Posterior cingulate gyrus (tissue), 11 donors: ENCODE results near the gene ACER3.
"Not testable (repeated sequence)": the region's sequence is repeated elsewhere in the genome, so short reads cannot be mapped to it uniquely, and the experiment has no call there.

Experiments used
- DNase-seq, 10 donors: peaks; one replicate each; pipeline versions ENCODE4 v3.0.0 to v3.0.0-alpha.2; 2020 to 2021; ENCODE audit warnings: mixed read lengths in 3 of 10
- intact Hi-C: fragments of 100-400 bp; cut with DNase I; formaldehyde crosslinking; loops from one replicate; pipeline ENCODE4 v1.15.1; 2023

Gene ACER3

GRCh38 chr11:77051511-77051910, 190.8 kb downstream of the ACER3 start:
- no peak for DNase-seq
- intact Hi-C loops: no loop called here

- peak in 1 of 10 donors; percentile 73 for DNase-seq
- intact Hi-C loops: no loop called here
These were observed 191.8 kb downstream of the ACER3 start for GRCh38 chr11:77052518-77052917.

DNA sequence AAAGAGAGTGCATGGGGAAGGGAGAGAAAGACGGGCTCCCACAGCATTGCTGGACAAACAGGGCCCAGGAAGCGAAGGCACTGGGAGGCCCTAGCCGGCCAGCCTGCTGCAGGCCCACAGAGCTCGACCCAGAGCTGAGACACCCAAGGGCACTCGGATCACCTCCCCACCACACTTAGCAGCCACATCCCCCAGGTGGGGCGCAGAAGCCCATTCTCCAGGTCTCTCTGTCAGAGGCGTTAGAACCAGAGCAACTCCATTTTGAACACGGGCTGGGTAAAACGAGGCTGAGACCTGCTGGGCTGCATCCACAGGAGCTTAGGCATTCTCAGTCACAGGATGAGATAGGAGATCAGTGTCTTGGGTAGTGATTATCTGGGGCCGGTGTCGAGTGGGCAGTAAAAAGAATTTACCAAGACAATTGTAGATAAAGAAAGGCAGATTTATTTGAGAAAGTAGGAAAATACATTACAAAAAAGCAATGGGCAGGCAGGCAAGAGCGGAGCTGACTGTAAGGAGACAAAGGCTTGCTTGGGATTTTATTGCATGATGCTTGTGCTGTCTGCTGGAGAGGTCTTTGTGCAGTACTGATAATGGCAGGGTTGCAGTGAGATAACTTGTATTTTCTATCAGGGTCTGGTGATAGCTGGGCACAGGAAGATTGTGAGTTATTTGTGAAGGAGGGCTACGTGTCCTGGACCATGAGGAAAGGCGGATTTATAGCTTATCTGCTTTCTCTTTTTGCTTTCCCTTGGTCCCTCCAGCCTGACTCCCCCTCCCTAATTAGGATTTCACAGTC, 192.7 kb downstream of the ACER3 start:
- DNase-seq: peak in 1 of 10 donors; percentile 61
- intact Hi-C loops: no loop called here

DNA sequence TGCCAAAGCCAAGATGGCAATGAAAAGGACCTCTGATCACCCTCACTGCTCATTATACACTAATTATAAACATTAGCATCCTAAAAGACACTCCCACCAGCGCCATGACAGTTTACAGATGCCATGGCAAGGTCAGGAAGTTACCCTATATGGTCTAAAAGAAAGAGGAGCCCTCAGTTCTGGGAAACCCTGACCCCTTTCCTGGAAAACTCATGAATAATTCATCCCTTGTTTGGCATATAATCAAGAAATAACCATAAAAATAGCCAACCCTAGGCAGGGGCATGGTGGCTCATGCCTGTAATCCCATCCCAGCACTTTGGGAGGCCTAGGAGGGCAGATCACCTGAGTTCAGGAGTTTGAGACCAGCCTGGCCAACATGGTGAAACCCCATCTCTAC, 193.4 kb downstream of the ACER3 start:
- intact Hi-C loops: no loop called here
- no peak for DNase-seq

DNA sequence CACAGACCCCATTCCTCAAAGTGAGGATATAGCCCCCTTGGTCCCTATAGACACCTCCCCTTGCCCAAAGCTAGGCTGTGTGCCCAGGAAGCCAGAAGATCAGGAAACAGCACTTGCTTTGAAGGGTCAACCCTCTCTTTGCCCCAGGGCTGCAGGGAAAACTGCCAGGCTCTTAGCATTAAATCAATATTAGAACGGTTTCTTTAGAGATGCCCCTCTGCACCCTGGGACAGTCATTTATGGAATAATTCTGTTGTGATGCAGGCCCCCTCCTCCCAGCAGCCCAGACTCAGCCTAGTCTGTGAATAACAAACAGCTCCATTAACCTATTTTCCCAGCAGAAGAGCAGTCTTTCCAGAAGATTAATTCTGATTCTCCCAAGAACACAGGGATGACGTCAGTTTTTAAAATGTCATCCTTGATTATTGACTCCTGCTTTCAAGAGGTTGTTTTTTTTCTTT, 194.4 kb downstream of the ACER3 start:
- intact Hi-C loops: no loop called here
- DNase-seq: no peak

DNA sequence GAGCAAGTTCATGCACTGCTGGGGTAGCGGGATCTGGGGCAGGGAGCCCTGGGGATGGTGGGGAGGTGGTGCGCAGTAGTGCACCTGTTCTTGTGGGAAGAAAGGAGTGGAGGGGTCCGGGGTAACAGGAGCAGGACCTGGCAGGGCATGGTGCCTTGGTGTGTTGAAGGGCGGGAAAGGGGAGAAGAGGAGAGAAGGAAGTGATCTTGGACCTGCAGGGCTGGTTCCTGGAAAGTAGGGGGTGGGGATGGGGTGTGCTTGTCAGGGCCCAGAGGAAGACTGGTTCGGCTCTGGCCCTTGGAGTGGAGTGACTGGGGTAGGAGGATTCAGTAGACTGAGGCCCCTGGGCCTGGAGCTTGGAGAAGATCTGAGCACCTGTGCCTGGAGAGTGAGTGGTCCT, 195.2 kb downstream of the ACER3 start:
- DNase-seq: no peak
- intact Hi-C loops: no loop called here

DNA sequence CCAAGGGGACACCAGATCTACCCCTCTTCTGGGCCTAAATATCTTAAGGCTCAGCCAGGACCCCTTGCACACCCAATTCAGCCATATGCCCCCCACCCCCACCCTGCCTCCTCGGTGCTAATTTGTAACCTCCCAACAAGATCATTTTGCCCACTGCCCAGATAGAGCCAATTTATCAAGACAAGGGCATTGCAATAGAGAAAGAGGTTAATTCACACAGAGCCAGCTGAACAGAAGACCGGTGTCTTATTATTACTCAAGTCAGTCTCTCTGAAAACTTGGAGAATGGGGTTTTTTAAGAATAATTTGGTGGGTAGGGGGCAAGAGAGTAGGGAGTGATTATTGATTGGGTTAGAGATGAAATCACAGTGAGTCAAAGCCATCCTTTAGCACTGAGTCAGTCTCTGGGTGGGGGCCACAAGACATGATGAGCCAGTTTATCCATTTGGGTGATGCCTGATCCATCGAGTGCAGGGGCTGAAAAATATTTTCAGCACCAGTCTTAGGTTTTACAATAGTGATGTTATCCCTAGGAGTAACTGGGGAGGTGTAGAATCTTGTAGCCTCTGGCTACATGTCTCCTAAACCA, 196.2 kb downstream of the ACER3 start:
- intact Hi-C loops: no loop called here
- no peak for DNase-seq

DNA sequence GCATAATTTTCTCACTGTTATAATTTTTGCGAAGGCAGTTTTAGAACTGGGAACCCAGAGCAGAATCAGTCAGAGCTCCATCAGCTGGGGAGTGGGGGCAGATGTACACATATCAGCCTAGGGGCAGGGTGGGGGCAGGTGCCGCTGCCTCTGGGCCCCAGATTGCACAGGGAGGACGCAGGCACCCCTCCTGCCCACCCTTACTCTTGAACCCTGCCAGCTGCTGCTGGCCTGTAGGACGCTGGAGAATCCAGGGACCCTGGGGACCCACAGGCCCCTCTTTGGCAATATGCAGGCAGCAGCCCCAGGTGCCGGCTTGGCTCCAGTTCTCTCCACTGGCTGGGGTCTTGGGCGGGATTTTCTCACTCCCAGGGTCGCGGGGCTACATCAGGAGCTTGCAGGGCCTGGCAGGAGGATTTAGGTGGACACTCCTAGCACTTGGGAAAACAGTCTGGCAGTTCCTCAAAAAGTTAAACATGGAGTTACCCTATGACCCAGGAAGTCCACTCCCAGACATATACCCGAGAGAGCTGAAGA, 197.3 kb downstream of the ACER3 start:
- peak in 1 of 10 donors; percentile 69 for DNase-seq
- intact Hi-C loops: no loop called here

DNA sequence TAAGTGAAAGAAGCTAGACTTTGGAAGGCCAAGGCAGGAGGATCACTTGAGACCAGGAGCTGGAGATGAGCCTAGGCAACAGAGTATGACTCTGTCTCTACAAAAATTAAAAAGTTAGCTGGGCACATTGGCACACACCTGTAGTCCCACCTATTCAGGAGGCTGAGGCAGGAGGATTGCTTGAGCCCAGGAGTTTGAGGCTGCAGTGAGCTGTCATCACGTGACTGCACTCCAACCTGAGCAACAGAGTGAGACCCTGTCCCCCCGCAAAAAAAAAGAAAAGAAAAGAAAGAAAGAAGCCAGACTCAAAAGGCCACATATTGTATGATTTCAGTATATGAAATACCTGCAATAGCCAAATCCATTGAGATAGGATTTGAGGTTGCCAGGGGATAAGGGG, 198.2 kb downstream of the ACER3 start:
- DNase-seq: no peak
- intact Hi-C loops: no loop called here

GRCh38 chr11:77059806-77060205, 199.1 kb downstream of the ACER3 start:
- intact Hi-C loops: no loop called here
- no peak for DNase-seq

GRCh38 chr11:77060234-77060633, 199.5 kb downstream of the ACER3 start:
- no peak for DNase-seq
- intact Hi-C loops: no loop called here

DNA sequence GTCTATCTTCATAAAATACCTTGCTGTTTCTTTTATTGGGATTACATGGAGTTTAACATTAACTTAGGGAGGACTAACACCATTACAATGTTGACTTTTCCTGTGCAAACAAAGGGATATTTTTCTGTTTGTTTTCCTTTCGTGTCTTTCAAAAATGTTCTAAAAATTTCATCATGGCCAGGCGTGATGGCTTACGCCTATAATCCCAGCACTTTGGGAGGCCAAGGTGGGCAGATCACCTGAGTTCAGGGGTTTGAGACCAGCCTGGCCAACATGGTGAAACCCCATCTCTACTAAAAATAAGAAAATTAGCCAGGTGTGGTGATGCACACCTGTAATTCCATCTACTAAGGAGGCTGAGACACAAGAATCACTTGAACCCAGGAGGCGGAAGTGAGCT, 200.5 kb downstream of the ACER3 start:
- intact Hi-C loops, DNase-seq: not testable (repeated sequence)

DNA sequence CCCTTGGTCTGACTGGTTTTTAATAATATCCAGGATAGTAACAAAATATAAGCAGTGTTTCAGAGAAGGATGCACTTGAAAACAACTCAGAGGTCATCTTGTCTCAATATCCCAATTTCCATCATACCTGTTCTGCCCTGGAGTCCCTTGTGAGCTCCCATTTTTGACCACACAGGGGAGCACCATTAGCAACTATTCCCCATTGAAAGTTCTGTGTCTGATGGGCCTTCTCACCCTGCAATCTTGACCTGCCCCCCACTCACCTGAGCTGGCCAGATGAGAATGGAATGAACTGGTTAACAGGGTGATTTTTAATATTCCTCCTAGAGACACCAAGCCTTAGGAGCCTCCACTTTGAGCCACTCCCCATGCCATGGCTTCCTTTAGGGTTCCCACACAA, 202.2 kb downstream of the ACER3 start:
- DNase-seq: no peak
- intact Hi-C loops: no loop called here

- intact Hi-C loops: no loop called here
- no peak for DNase-seq
These were observed 202.7 kb downstream of the ACER3 start for GRCh38 chr11:77063407-77063806.

DNA sequence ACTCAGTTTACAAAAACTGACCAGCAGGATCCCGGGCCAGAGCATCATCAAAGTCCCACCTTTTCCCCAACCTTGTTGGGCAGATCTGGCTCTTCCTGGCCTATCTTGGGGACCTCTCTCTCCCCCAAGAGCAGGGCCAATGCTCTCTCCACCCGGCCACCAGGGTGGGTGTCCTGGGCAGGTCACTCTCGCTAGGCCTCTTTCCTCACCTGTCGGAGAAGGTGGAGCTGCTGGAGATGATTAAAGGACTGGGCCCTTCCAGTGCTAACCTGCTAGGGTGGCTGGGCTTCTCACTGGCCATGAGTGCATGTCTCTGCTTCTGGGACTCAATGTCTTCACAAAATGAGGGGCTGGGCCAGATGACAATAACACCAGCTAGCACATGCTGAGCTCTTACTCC, 203.1 kb downstream of the ACER3 start:
- peak in 1 of 10 donors; percentile 2 for DNase-seq
- intact Hi-C loops: no loop called here

GRCh38 chr11:77064648-77065217, 204.0 kb downstream of the ACER3 start:
- intact Hi-C loops: no loop called here
- peak in 1 of 10 donors; percentile 1 for DNase-seq

- intact Hi-C loops: no loop called here
- peak in 4 of 10 donors; percentile 26 to 89 (median 78) for DNase-seq
These were observed 205.1 kb downstream of the ACER3 start for GRCh38 chr11:77065878-77066228.

GRCh38 chr11:77066229-77067042, 205.7 kb downstream of the ACER3 start, which contains the start of gene CAPN5:
Gene CAPN5, plus strand, starts transcription at chr11:77066971. Its CDS starts 17,916 bp downstream, at chr11:77084887.
- DNase-seq: peak; percentile 84 to 99 (median 94)
- intact Hi-C loops: no loop called here

DNA sequence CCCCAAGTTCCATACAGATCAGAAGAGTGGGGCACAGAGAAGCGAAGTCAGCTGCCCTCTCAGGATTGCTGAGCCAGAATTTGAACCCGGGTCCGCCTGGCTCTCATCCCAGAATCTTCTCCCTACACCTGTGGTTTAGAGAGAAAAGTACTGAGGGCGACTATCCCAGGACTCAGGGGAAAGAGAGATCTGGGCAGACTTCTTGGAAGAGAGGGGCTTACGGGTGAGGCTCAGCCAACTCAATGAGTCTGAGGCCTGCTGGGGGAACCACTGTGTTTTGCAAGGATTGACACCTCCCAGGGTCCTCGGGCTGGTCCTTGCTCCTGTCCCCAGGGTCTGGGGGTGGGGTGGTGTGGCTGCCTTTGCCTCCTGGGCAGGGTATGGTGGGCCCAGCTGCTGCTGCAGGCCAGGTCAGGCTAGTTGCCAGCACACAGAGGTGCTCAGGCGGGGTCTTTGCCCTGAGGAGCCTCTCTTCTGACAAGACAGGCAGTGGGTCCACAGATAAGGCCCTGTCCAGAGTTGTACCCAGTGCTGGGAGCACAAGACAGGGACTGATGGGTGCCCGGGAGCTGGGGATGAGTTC, 207.2 kb downstream of the ACER3 start:
- DNase-seq: peak in 3 of 10 donors; percentile 5 to 72 (median 58)
- intact Hi-C loops: no loop called here
